Stimulated activated CD8-positive, alpha-beta memory T cell treated with anti-CD3 and anti-CD28 coated beads, Interleukin-12 subunit alpha, Interleukin-12 subunit beta, amount 100 ng/mL, for 4 hours (primary cell): ENCODE data around the gene RNF157.

Experiments used
- DNase-seq: peaks from one replicate; pipeline ENCODE4 v3.0.0-alpha.2; 2020; ENCODE audit warnings: low read depth

RNF157 gene

GRCh38 chr17:76140661-76141211 lies 99.6 kb downstream of the RNF157 start:
- DNase-seq, result no peak

GRCh38 chr17:76139801-76140660 lies 100.3 kb downstream of the RNF157 start:
- DNase-seq, result peak; percentile 36

GRCh38 chr17:76138896-76139752 lies 101.2 kb downstream of the RNF157 start:
- no peak for DNase-seq

GRCh38 chr17:76138234-76138895 lies 101.9 kb downstream of the RNF157 start:
- DNase-seq, result no peak

- no peak for DNase-seq
Observed at GRCh38 chr17:76137351-76138233, 102.7 kb downstream of the RNF157 start.

- DNase-seq, result no peak
Observed at GRCh38 chr17:76137001-76137350, 103.3 kb downstream of the RNF157 start.

- no peak for DNase-seq
Observed at GRCh38 chr17:76136276-76137000, 103.9 kb downstream of the RNF157 start.

GRCh38 chr17:76135810-76136188 lies 104.5 kb downstream of the RNF157 start:
- no peak for DNase-seq

GRCh38 chr17:76134911-76135809 lies 105.1 kb downstream of the RNF157 start:
- no peak for DNase-seq

- DNase-seq, result no peak
Observed at GRCh38 chr17:76132574-76133338, 107.5 kb downstream of the RNF157 start.

GRCh38 chr17:76131692-76132573 lies 108.4 kb downstream of the RNF157 start:
- DNase-seq, result no peak

GRCh38 chr17:76131051-76131691 lies 109.1 kb downstream of the RNF157 start:
- no peak for DNase-seq

- DNase-seq, result no peak
Observed at GRCh38 chr17:76130473-76130872, 109.8 kb downstream of the RNF157 start.

- no peak for DNase-seq
Observed at GRCh38 chr17:76125922-76126321, 114.4 kb downstream of the RNF157 start.

GRCh38 chr17:76125391-76125675 lies 115.0 kb downstream of the RNF157 start:
- DNase-seq, result no peak

- no peak for DNase-seq
Observed at GRCh38 chr17:76124582-76125390, 115.5 kb downstream of the RNF157 start.
